H1 (cell line): ENCODE results near the gene PLD3. TPM values are rescaled to one million over a fixed set of nuclear protein-coding genes. Genes with fewer than 3 reads are reported as not detected.

Source experiments
- CTBP2 ChIP-seq: IDR thresholded peaks from 2 replicates; pipeline ENCODE4 v1.7.0; 2011; ENCODE audit warnings: borderline replicate concordance, mild to moderate bottlenecking, moderate library complexity, mixed read lengths, low read length; ENCODE audit not compliant: insufficient read depth, insufficient read length
- KDM5A ChIP-seq: fragments of 200-600 bp; IDR thresholded peaks from 2 replicates; pipeline ENCODE4 v1.7.1; 2012; ENCODE audit warnings: mild to moderate bottlenecking, low read length, inconsistent platforms, mixed read lengths
- polyA plus RNA-seq, 7 experiments: library from polyadenylated mRNA; depleted of rRNA in 3 of 7; stranded (reverse) in 5 of 7; unstranded in 2 of 7; fragments of >200 nt in 5 of 7; fragments of 200-250 nt in 2 of 7; gene quantifications; 1 replicate in 5 of 7; 2 replicates in 1 of 7; 4 replicates in 1 of 7; pipeline versions ENCODE4 v1.2.1 to v1.2.3, GENCODE V29; 2011 to 2013; ENCODE audit warnings: missing spikeins in 2 of 7, mixed read lengths in 2 of 7
- total RNA-seq: library from RNA; stranded (reverse); fragmentation: NEBNext Ultra II Directional; extraction: Animal tissue kit (Norgen Biotek cat#: 25700); gene quantifications from 2 replicates; pipeline ENCODE4 v1.2.1, GENCODE V29; 2021

Gene PLD3
- total and polyA plus RNA-seq, 2 of the 8 experiments (the other 6 are each of a cell fraction or from before 2014, with no cell fraction given) = 180 to 543 TPM

DNA sequence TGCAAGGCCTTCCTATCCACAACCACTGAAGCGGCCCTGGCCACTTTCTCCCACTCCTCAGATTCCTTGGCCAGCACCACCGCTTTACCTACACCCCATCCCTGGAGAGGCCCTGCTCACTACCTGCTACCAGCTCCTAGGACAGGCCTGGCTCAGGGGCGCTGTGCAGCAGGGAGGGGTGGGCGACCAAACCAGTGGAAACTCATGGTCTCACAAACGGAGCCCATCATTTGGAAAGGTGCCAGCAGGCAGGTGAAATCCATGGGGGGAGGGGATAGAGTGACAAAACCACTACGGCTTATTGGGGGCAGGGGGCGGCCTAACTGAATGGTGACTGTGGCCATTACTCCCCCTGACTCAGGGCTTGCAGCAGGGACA lies 27.9 kb upstream of the PLD3 start (continued):
- TF ChIP-seq KDM5A (no peak), CTBP2 (no peak)
